Measurements from ENCODE around the gene SPATA2. TPM values are rescaled to one million over a fixed set of nuclear protein-coding genes. Genes with fewer than 3 reads are reported as not detected.

The SPATA2 gene
- total and polyA plus RNA-seq, 4 donors = 5.4 to 20.1 (median 11.7) TPM

DNA sequence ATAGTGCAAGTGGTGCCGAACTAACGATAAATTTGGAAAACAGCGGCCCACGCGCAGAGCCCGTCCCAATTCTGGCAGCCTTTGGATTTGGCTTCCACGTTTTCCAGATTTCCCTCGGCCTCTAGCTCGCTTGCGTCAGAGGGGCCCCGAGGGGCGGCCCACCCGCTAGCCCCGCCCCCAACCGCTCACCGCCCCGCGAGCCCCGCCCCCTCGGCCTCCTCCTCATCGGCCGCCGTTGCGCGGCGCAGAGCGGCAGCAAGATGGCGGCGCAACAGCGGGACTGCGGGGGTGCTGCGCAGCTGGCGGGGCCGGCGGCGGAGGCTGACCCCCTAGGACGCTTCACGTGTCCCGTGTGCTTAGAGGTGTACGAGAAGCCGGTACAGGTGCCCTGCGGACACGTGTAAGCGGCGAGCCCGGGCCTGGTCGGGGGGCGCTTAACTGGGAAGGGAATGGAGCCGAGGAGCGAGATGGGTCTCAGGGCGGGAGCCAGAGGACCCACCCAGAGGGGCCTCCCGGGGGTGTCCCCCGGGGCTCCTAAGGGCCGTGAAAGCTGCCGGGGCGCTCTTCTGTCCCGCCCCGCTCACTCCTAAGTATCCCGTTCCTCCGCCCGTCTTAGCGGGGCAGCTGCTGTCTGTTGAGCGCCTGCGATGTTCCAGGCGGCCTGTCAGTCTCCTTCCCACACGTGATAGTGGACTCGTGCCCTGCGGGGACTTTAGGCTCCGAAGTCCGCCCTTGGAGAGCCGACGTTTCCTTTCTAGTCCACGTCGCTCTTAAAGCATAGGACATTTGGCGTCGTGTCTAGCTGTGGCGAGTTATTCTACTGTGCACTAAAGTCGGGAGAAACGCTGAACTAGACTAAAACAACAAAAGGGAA lies 21.1 kb upstream of the SPATA2 start, which contains the start of gene RNF114:
TSS of gene RNF114 (plus strand) at position 245 of the 874 bp plus-strand sequence. CDS start at position 261, 16 bp downstream.
- WGBS (ENCODE audit: insufficient coverage) = under 1% methylated on average over 72 of the region's 79 CpGs
- Histone ChIP-seq H3K4me3 (ENCODE audit: low read depth, low read length) (peak within 1 kb of the TSS; percentile 95), H3K36me3 (ENCODE audit: control insufficient read depth, insufficient read depth, low read length) (peaks cover 12% of the 10 kb centered on the region), H3K9me3 (ENCODE audit: control insufficient read depth, insufficient read depth, low read length) (no peaks in the 10 kb centered on the region), H3K27ac (ENCODE audit: low read depth, low read length) (peak within 1 kb of the TSS; percentile 86), H3K4me1 (ENCODE audit: control insufficient read depth, insufficient read depth, low read length) (peaks cover 25% of the 10 kb centered on the region), H3K27me3 (ENCODE audit: control insufficient read depth, insufficient read depth, low read length) (no peaks in the 10 kb centered on the region)
- peak; percentile 81 to 98 (median 92) for DNase-seq (ENCODE audit: low read depth in 4 of 6, low spot score in 6 of 6)

DNA sequence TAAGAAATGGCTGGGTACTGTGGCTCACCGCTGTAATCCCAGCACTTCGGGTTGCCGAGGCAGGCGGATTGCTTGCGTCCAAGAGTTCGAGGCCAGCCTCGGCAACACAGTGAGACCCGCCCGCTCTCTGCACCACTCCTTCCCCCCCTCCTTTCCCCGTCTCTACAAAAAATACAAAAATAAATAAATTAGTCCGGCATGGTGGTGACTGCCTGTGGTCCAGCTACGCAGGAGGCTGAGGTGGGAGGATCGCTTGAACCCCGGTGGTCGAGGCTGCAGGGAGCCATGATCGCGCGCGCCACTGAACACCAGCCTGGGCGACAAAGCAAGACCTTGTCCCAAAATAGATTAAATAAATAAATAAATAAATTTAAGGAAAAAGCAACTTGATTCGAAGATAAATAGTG lies 20.4 kb upstream of the SPATA2 start:
- H3K27ac ChIP-seq (ENCODE audit: low read depth, low read length) = peak overlapping the region; percentile 64

DNA sequence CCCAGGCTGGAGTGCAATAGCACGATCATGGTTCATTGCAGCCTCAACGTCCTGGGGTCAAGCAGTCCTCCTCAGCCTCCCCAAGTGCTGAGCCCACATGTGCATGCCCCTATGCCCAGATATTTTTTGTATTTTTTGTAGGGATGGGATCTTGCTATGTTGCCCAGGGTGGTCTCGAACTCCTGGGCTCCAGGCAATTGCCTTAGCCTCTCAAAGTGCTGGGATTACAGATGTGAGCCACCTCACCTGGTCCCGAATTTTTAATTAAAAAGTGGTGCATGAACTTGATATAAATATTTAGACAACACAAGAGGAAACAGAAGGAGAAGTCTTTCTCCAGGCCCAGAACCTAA lies 13.8 kb upstream of the SPATA2 start:
- 60% methylated on average over 1 of the region's 4 CpGs for WGBS (ENCODE audit: insufficient coverage)
- peaks cover 6% of the 10 kb centered on the region for H3K4me1 ChIP-seq (ENCODE audit: control insufficient read depth, insufficient read depth, low read length)
- DNase-seq (ENCODE audit: low read depth in 4 of 6, low spot score in 6 of 6) = no peak
- no peaks in the 10 kb centered on the region for H3K27me3 ChIP-seq (ENCODE audit: control insufficient read depth, insufficient read depth, low read length)
- H3K9me3 ChIP-seq (ENCODE audit: control insufficient read depth, insufficient read depth, low read length) = no peaks in the 10 kb centered on the region
- H3K27ac ChIP-seq (ENCODE audit: low read depth, low read length) = no peak overlapping the region
- no peak overlapping the region for H3K4me3 ChIP-seq (ENCODE audit: low read depth, low read length)
- H3K36me3 ChIP-seq (ENCODE audit: control insufficient read depth, insufficient read depth, low read length) = no peaks in the 10 kb centered on the region

More for the DNA sequence above, 20.4 kb upstream of the SPATA2 start:
- H3K9me3 ChIP-seq (ENCODE audit: control insufficient read depth, insufficient read depth, low read length) = no peaks in the 10 kb centered on the region
- peaks cover 25% of the 10 kb centered on the region for H3K4me1 ChIP-seq (ENCODE audit: control insufficient read depth, insufficient read depth, low read length)
- peaks cover 6% of the 10 kb centered on the region for H3K36me3 ChIP-seq (ENCODE audit: control insufficient read depth, insufficient read depth, low read length)
- peak overlapping the region; percentile 62 for H3K4me3 ChIP-seq (ENCODE audit: low read depth, low read length)
- DNase-seq (ENCODE audit: low read depth in 4 of 6, low spot score in 6 of 6) = no peak
- H3K27me3 ChIP-seq (ENCODE audit: control insufficient read depth, insufficient read depth, low read length) = no peaks in the 10 kb centered on the region
- 8% methylated on average over 2 of the region's 21 CpGs for WGBS (ENCODE audit: insufficient coverage)

DNA sequence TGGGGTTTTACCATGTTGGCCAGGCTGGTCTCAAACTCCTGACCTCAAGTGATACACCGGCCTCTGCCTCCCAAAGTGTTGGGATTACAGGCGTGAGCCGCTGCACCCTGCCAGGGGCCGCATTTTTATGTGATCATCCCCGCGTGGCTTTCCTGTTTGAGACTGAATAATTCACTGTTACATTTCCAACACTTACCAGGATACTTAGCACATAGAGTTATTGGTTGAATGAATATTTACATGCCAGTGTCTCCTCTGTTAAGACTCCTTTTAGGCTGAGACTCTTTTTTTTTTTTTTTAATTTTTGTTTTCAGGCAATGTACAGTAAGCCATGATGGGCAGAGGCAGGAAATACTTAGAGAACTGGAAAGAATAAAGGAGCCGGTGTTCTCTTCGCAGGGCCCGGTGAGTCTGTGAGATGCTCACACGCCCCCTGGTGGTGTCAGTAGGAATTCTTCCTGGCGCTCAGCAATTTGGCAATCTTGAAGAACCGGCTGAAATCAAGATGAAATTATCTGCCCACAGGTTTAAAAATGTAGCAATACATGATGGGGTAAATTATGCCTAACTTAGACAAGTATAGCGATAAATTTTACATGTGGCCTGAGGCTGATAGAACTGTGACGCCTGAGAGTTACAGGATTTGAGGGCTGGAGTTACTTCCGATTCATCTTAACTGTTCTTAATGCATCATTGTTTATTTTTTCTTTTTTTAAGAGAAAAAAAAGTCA lies 13.2 kb upstream of the SPATA2 start:
- Histone ChIP-seq H3K4me1 (ENCODE audit: control insufficient read depth, insufficient read depth, low read length) (peaks cover 6% of the 10 kb centered on the region), H3K27ac (ENCODE audit: low read depth, low read length) (peak overlapping the region; percentile 20), H3K4me3 (ENCODE audit: low read depth, low read length) (peak overlapping the region; percentile 9), H3K27me3 (ENCODE audit: control insufficient read depth, insufficient read depth, low read length) (no peaks in the 10 kb centered on the region), H3K36me3 (ENCODE audit: control insufficient read depth, insufficient read depth, low read length) (no peaks in the 10 kb centered on the region), H3K9me3 (ENCODE audit: control insufficient read depth, insufficient read depth, low read length) (no peaks in the 10 kb centered on the region)
- peak; percentile 73 to 97 (median 78) for DNase-seq (ENCODE audit: low read depth in 4 of 6, low spot score in 6 of 6)
- 7% methylated on average over 9 of the region's 15 CpGs for WGBS (ENCODE audit: insufficient coverage)

DNA sequence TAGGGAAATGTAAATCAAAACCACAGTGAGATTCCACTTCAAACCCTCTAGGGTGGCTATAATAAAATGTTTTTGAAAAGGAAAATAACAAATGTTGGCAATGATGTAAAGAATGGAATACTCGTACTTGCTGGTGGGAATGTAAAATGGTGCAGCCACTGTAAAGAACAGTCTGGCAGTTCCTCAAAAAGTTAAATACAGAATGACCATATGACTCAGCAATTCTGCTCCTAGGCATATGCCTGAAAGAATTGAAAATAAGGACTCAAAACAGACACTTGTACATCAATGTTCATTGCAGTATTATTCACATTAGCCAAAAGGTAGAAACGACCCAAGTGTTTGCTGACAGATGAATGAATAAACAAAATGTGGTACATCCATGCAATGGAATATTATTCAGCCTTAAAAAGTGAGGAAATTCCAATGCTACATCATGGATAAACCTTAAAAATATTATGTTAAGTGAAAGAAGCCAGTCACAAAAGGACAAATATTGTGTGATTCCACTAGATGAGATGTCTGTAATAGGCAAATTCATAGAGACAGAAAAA lies 10.6 kb upstream of the SPATA2 start:
- peaks cover 6% of the 10 kb centered on the region for H3K4me1 ChIP-seq (ENCODE audit: control insufficient read depth, insufficient read depth, low read length)
- H3K9me3 ChIP-seq (ENCODE audit: control insufficient read depth, insufficient read depth, low read length) = no peaks in the 10 kb centered on the region
- no peaks in the 10 kb centered on the region for H3K27me3 ChIP-seq (ENCODE audit: control insufficient read depth, insufficient read depth, low read length)
- no peaks in the 10 kb centered on the region for H3K36me3 ChIP-seq (ENCODE audit: control insufficient read depth, insufficient read depth, low read length)
- no peak overlapping the region for H3K27ac ChIP-seq (ENCODE audit: low read depth, low read length)
- no CpG with 5 or more reads among the region's 2 CpGs for WGBS (ENCODE audit: insufficient coverage)
- H3K4me3 ChIP-seq (ENCODE audit: low read depth, low read length) = no peak overlapping the region
- no peak for DNase-seq (ENCODE audit: low read depth in 4 of 6, low spot score in 6 of 6)

DNA sequence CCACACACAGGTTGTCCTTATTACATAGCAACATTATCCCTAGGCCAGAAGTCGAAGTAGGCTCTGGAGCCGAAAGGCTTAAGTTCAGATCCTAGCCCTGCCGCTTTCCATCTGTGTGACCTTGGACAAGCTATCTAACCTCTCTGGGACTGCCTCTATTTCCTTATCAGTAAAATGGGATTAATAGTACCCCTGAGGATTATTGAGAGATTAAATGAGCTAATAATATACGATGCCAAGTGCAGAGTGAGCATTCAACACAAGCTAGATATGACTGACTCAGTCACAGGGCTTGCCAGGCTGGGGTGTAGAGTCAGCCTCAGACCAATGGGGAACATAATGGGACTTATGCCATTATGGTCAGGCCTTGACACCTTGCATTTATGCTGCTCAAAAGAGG lies 8.9 kb upstream of the SPATA2 start:
- no peak for DNase-seq (ENCODE audit: low read depth in 4 of 6, low spot score in 6 of 6)
- Histone ChIP-seq H3K4me1 (ENCODE audit: control insufficient read depth, insufficient read depth, low read length) (peaks cover 6% of the 10 kb centered on the region), H3K9me3 (ENCODE audit: control insufficient read depth, insufficient read depth, low read length) (no peaks in the 10 kb centered on the region), H3K27ac (ENCODE audit: low read depth, low read length) (no peak overlapping the region), H3K27me3 (ENCODE audit: control insufficient read depth, insufficient read depth, low read length) (no peaks in the 10 kb centered on the region), H3K36me3 (ENCODE audit: control insufficient read depth, insufficient read depth, low read length) (no peaks in the 10 kb centered on the region), H3K4me3 (ENCODE audit: low read depth, low read length) (no peak overlapping the region)
- WGBS (ENCODE audit: insufficient coverage) = 90% methylated on average over 2 of the region's 4 CpGs

DNA sequence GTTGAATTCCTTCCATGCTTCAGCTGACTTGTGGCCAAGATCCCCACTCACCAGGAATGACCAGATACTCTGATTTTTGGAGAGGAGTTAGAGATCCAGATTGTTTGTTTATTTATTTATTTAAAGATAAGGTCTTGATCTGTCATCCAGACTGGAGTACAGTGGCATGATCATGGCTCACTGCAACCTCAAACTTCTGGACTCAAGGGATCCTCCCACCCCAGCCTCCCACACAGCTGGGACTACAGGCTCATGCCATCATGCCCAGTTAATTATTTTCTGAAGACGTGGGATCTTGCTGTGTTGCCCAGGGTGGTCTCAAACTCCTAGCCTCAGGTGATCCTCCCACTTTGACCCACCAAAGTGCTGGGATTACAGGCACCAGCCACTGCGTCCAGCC lies 4.1 kb upstream of the SPATA2 start:
- DNase-seq (ENCODE audit: low read depth in 4 of 6, low spot score in 6 of 6) = no peak
- H3K36me3 ChIP-seq (ENCODE audit: control insufficient read depth, insufficient read depth, low read length) = no peaks in the 10 kb centered on the region
- H3K27ac ChIP-seq (ENCODE audit: low read depth, low read length) = no peak overlapping the region
- no peaks in the 10 kb centered on the region for H3K27me3 ChIP-seq (ENCODE audit: control insufficient read depth, insufficient read depth, low read length)
- no peaks in the 10 kb centered on the region for H3K9me3 ChIP-seq (ENCODE audit: control insufficient read depth, insufficient read depth, low read length)
- 70% methylated on average over 1 of the region's 2 CpGs for WGBS (ENCODE audit: insufficient coverage)
- H3K4me3 ChIP-seq (ENCODE audit: low read depth, low read length) = no peak overlapping the region
- peaks cover 12% of the 10 kb centered on the region for H3K4me1 ChIP-seq (ENCODE audit: control insufficient read depth, insufficient read depth, low read length)

DNA sequence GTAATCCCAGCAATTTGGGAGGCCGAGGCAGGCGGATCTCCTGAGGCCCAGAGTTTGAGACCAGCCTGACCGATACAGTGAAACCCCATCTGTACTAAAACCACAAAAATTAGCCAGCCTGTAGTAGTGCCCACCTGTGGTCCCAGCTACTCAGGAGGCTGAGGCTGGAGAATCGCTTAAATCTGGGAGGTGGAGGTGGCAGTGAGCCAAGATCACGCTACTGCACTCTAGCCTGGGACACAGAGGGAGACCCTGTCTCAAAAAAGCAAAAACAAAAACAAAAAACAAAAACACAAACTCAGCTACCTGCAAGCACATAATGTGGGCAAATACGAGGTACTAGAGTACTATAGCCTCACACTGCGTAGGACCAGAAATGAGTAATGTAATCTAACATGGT lies 3.7 kb upstream of the SPATA2 start:
- WGBS (ENCODE audit: insufficient coverage) = 68% methylated on average over 5 of the region's 7 CpGs
- no peak for DNase-seq (ENCODE audit: low read depth in 4 of 6, low spot score in 6 of 6)
- no peaks in the 10 kb centered on the region for H3K27me3 ChIP-seq (ENCODE audit: control insufficient read depth, insufficient read depth, low read length)
- H3K9me3 ChIP-seq (ENCODE audit: control insufficient read depth, insufficient read depth, low read length) = no peaks in the 10 kb centered on the region
- H3K4me1 ChIP-seq (ENCODE audit: control insufficient read depth, insufficient read depth, low read length) = peaks cover 16% of the 10 kb centered on the region
- H3K4me3 ChIP-seq (ENCODE audit: low read depth, low read length) = no peak overlapping the region
- H3K36me3 ChIP-seq (ENCODE audit: control insufficient read depth, insufficient read depth, low read length) = no peaks in the 10 kb centered on the region
- no peak overlapping the region for H3K27ac ChIP-seq (ENCODE audit: low read depth, low read length)

DNA sequence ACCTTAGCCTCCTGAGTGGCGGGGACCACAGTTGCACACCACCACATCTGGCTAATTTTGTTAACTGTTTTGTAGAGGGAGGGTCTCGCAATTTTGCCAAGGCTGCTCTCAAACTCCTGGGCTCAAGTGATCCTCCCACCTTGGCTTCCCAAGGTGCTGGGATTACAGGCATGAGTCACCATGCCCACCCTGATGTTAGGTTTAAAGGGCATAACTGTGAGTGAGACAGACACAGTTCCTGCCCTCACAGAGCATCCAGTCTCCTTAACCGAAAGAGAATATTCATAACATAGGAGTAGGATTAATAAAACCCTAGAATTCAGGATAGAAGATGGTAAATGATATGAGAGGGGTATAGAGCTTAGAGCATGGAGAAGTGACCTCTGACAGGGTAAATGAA lies 3.1 kb upstream of the SPATA2 start:
- no peaks in the 10 kb centered on the region for H3K36me3 ChIP-seq (ENCODE audit: control insufficient read depth, insufficient read depth, low read length)
- H3K4me3 ChIP-seq (ENCODE audit: low read depth, low read length) = no peak overlapping the region
- no peaks in the 10 kb centered on the region for H3K27me3 ChIP-seq (ENCODE audit: control insufficient read depth, insufficient read depth, low read length)
- no CpG with 5 or more reads among the region's 3 CpGs for WGBS (ENCODE audit: insufficient coverage)
- H3K9me3 ChIP-seq (ENCODE audit: control insufficient read depth, insufficient read depth, low read length) = no peaks in the 10 kb centered on the region
- no peak for DNase-seq (ENCODE audit: low read depth in 4 of 6, low spot score in 6 of 6)
- H3K4me1 ChIP-seq (ENCODE audit: control insufficient read depth, insufficient read depth, low read length) = peaks cover 22% of the 10 kb centered on the region
- H3K27ac ChIP-seq (ENCODE audit: low read depth, low read length) = no peak overlapping the region
